ENCODE data around the gene UPF3B.
"Not testable (repeated sequence)": the region's sequence is repeated elsewhere in the genome, so short reads cannot be mapped to it uniquely, and the experiment has no call there.

UPF3B gene

GRCh38 chrX:119871245-119871598, 18.5 kb upstream of the UPF3B start:
- Mint-ChIP-seq H3K36me3 (peaks cover 54% of the 10 kb centered on the region), H3K27ac (peak overlapping the region; percentile 99), H3K4me1 (peaks cover 6% of the 10 kb centered on the region), H3K4me3 (peak overlapping the region; percentile 98), H3K9me3 (no peaks in the 10 kb centered on the region)
- DNase-seq (ENCODE audit: low spot score in 2 of 2): no peak
- ATAC-seq: peak; percentile 70

GRCh38 chrX:119870626-119871131, 17.9 kb upstream of the UPF3B start:
- DNase-seq (ENCODE audit: low spot score in 2 of 2) (peak in 1 of 2 donors; percentile 53), ATAC-seq (peak; percentile 31)
- Mint-ChIP-seq H3K9me3 (no peaks in the 10 kb centered on the region), H3K4me3 (peak overlapping the region; percentile 98), H3K4me1 (peaks cover 6% of the 10 kb centered on the region), H3K36me3 (peaks cover 49% of the 10 kb centered on the region), H3K27ac (peak overlapping the region; percentile 99)

- Mint-ChIP-seq H3K27ac (peak overlapping the region; percentile 98), H3K36me3 (peaks cover 37% of the 10 kb centered on the region), H3K4me1 (peaks cover 13% of the 10 kb centered on the region), H3K4me3 (peak overlapping the region; percentile 98), H3K9me3 (no peaks in the 10 kb centered on the region)
- ATAC-seq: no peak
- no peak for DNase-seq (ENCODE audit: low spot score in 2 of 2)
Measured at GRCh38 chrX:119853444-119853843, 681 bp upstream of the UPF3B start.

- Mint-ChIP-seq H3K4me3 (no peak overlapping the region), H3K4me1 (no peaks in the 10 kb centered on the region), H3K27ac (no peak overlapping the region), H3K9me3 (no peaks in the 10 kb centered on the region), H3K36me3 (peaks cover 79% of the 10 kb centered on the region)
- DNase-seq (ENCODE audit: low spot score in 2 of 2) (no peak), ATAC-seq (no peak)
Measured at GRCh38 chrX:119833905-119834304, 18.9 kb downstream of the UPF3B start.

- no peak overlapping the region for H3K27ac Mint-ChIP-seq
Measured at GRCh38 chrX:119828446-119828845, 24.3 kb downstream of the UPF3B start.

GRCh38 chrX:119826399-119826959, 26.3 kb downstream of the UPF3B start:
- Mint-ChIP-seq H3K4me1 (no peaks in the 10 kb centered on the region), H3K36me3 (peaks cover 31% of the 10 kb centered on the region), H3K9me3 (no peaks in the 10 kb centered on the region), H3K4me3 (no peak overlapping the region), H3K27ac (no peak overlapping the region)
- peak; percentile 83 for ATAC-seq
- DNase-seq (ENCODE audit: low spot score in 2 of 2): no peak

More at GRCh38 chrX:119828446-119828845, 24.3 kb downstream of the UPF3B start:
- ATAC-seq (no peak), DNase-seq (ENCODE audit: low spot score in 2 of 2) (no peak)
- Mint-ChIP-seq H3K9me3 (no peaks in the 10 kb centered on the region), H3K4me3 (no peak overlapping the region), H3K4me1 (no peaks in the 10 kb centered on the region), H3K36me3 (peaks cover 35% of the 10 kb centered on the region)

- ATAC-seq; H3K9me3 Mint-ChIP-seq; H3K27ac Mint-ChIP-seq; DNase-seq (ENCODE audit: low spot score in 2 of 2); H3K4me3 Mint-ChIP-seq; H3K4me1 Mint-ChIP-seq: not testable (repeated sequence)
- peaks cover 10% of the 10 kb centered on the region for H3K36me3 Mint-ChIP-seq
Measured at GRCh38 chrX:119824221-119824620, 28.5 kb downstream of the UPF3B start.

GRCh38 chrX:119821703-119822102, 31.1 kb downstream of the UPF3B start:
- not testable (repeated sequence) for H3K36me3 Mint-ChIP-seq; H3K27ac Mint-ChIP-seq; DNase-seq (ENCODE audit: low spot score in 2 of 2); H3K9me3 Mint-ChIP-seq; H3K4me3 Mint-ChIP-seq; H3K4me1 Mint-ChIP-seq
- ATAC-seq: peak; percentile 89

GRCh38 chrX:119817130-119817690, 35.6 kb downstream of the UPF3B start:
- DNase-seq (ENCODE audit: low spot score in 2 of 2): no peak
- Mint-ChIP-seq H3K9me3 (no peaks in the 10 kb centered on the region), H3K4me1 (no peaks in the 10 kb centered on the region), H3K27ac (no peak overlapping the region), H3K36me3 (no peaks in the 10 kb centered on the region), H3K4me3 (no peak overlapping the region)
- no peak for ATAC-seq

- H3K27ac Mint-ChIP-seq: no peak overlapping the region
- H3K36me3 Mint-ChIP-seq: no peaks in the 10 kb centered on the region
- ATAC-seq: no peak
- DNase-seq (ENCODE audit: low spot score in 2 of 2): no peak
- no peaks in the 10 kb centered on the region for H3K4me1 Mint-ChIP-seq
- H3K4me3 Mint-ChIP-seq: no peak overlapping the region
- H3K9me3 Mint-ChIP-seq: no peaks in the 10 kb centered on the region
Measured at GRCh38 chrX:119816300-119816699, 36.5 kb downstream of the UPF3B start.

- DNase-seq (ENCODE audit: low spot score in 2 of 2) (no peak), ATAC-seq (no peak)
Measured at GRCh38 chrX:119809185-119809666, 43.5 kb downstream of the UPF3B start.

GRCh38 chrX:119808461-119808860, 44.3 kb downstream of the UPF3B start:
- H3K27ac Mint-ChIP-seq; DNase-seq (ENCODE audit: low spot score in 2 of 2); ATAC-seq; H3K9me3 Mint-ChIP-seq; H3K4me1 Mint-ChIP-seq; H3K36me3 Mint-ChIP-seq; H3K4me3 Mint-ChIP-seq: not testable (repeated sequence)

More at GRCh38 chrX:119809185-119809666, 43.5 kb downstream of the UPF3B start:
- no peaks in the 10 kb centered on the region for H3K36me3 Mint-ChIP-seq
- no peak overlapping the region for H3K4me3 Mint-ChIP-seq
- no peaks in the 10 kb centered on the region for H3K9me3 Mint-ChIP-seq
- H3K4me1 Mint-ChIP-seq: no peaks in the 10 kb centered on the region
- H3K27ac Mint-ChIP-seq: no peak overlapping the region

- Mint-ChIP-seq H3K4me3 (no peak overlapping the region), H3K4me1 (no peaks in the 10 kb centered on the region), H3K36me3 (no peaks in the 10 kb centered on the region), H3K27ac (peak overlapping the region; percentile 63), H3K9me3 (no peaks in the 10 kb centered on the region)
- ATAC-seq (no peak), DNase-seq (ENCODE audit: low spot score in 2 of 2) (no peak)
Measured at GRCh38 chrX:119802546-119802945, 50.2 kb downstream of the UPF3B start.

- H3K36me3 Mint-ChIP-seq: no peaks in the 10 kb centered on the region
- no peak overlapping the region for H3K4me3 Mint-ChIP-seq
- no peaks in the 10 kb centered on the region for H3K4me1 Mint-ChIP-seq
- no peak for DNase-seq (ENCODE audit: low spot score in 2 of 2)
- no peaks in the 10 kb centered on the region for H3K9me3 Mint-ChIP-seq
- H3K27ac Mint-ChIP-seq: peak overlapping the region; percentile 63
- ATAC-seq: no peak
Measured at GRCh38 chrX:119801253-119802221, 51.2 kb downstream of the UPF3B start.

GRCh38 chrX:119791437-119792231, 61.1 kb downstream of the UPF3B start, which contains the start of gene RPL39:
Gene RPL39 (minus strand): TSS chrX:119791630. CDS start chrX:119791576, 54 bp downstream.
- H3K36me3 Mint-ChIP-seq: peaks cover 49% of the 10 kb centered on the region
- ATAC-seq: peak; percentile 95
- peaks cover 5% of the 10 kb centered on the region for H3K4me1 Mint-ChIP-seq
- no peaks in the 10 kb centered on the region for H3K9me3 Mint-ChIP-seq
- peak within 1 kb of the TSS; percentile 94 for H3K27ac Mint-ChIP-seq
- peak within 1 kb of the TSS; percentile 85 for H3K4me3 Mint-ChIP-seq
- DNase-seq (ENCODE audit: low spot score in 2 of 2): peak; percentile 46 to 83

Measured in stimulated activated effector memory CD8-positive, alpha-beta T cell treated with anti-CD3 and anti-CD28 coated beads, Interleukin-12 subunit alpha, Interleukin-12 subunit beta, amount 100 ng/mL, for 72 hours (primary cell).